H9 (cell line): ENCODE results near the gene IL1RAPL1. TPM values are rescaled to one million over a fixed set of nuclear protein-coding genes. Genes with fewer than 3 reads are reported as not detected.

Experiments
- DNase-seq: peaks from one replicate; pipeline ENCODE4 v3.0.0-alpha.2; 2017
- H2AFZ ChIP-seq: one replicate; pipeline ENCODE4 v1.6.1; 2013; ENCODE audit warnings: mild to moderate bottlenecking, low read length, control low read depth, moderate library complexity
- H2AK5ac ChIP-seq: 2 replicates; pipeline ENCODE4 v1.6.1; 2013; ENCODE audit warnings: low read length, control low read depth, mixed read lengths; ENCODE audit not compliant: insufficient read length
- H2BK120ac ChIP-seq: one replicate; pipeline ENCODE4 v1.6.1; 2013; ENCODE audit warnings: low read depth, mild to moderate bottlenecking, low read length, control low read depth, inconsistent platforms; ENCODE audit not compliant: poor library complexity, severe bottlenecking
- H2BK12ac ChIP-seq: 2 replicates; pipeline ENCODE4 v1.6.1; 2013; ENCODE audit warnings: low read length, control low read depth, mixed read lengths, low read depth; ENCODE audit not compliant: insufficient read length
- H2BK15ac ChIP-seq: 2 replicates; pipeline ENCODE4 v1.6.1; 2013; ENCODE audit warnings: low read depth, low read length, control low read depth
- H2BK20ac ChIP-seq: one replicate; pipeline ENCODE4 v1.6.1; 2013; ENCODE audit warnings: low read depth, mild to moderate bottlenecking, low read length, control low read depth, inconsistent platforms; ENCODE audit not compliant: poor library complexity, severe bottlenecking
- H2BK5ac ChIP-seq: 2 replicates; pipeline ENCODE4 v1.6.1; 2013; ENCODE audit warnings: low read length, control low read depth, mixed read lengths; ENCODE audit not compliant: insufficient read length
- H3K14ac ChIP-seq: 2 replicates; pipeline ENCODE4 v1.6.1; 2013; ENCODE audit warnings: low read length, control low read depth; ENCODE audit not compliant: insufficient read depth
- H3K18ac ChIP-seq: 2 replicates; pipeline ENCODE4 v1.6.1; 2013; ENCODE audit warnings: low read depth, mild to moderate bottlenecking, mixed read lengths, low read length, control low read depth; ENCODE audit not compliant: insufficient read length
- H3K23ac ChIP-seq: 2 replicates; pipeline ENCODE4 v1.6.1; 2013; ENCODE audit warnings: low read length, control low read depth, mixed read lengths, low read depth; ENCODE audit not compliant: insufficient read length
- H3K23me2 ChIP-seq: 2 replicates; pipeline ENCODE4 v1.6.1; 2013; ENCODE audit warnings: low read depth, mild to moderate bottlenecking, mixed read lengths, low read length, control low read depth; ENCODE audit not compliant: insufficient read length, poor library complexity, severe bottlenecking
- H3K27ac ChIP-seq: 2 replicates; pipeline ENCODE4 v1.5.1; 2013; ENCODE audit warnings: low read length, control low read depth, mixed read lengths, low read depth; ENCODE audit not compliant: insufficient read length
- H3K27me3 ChIP-seq: 2 replicates; pipeline ENCODE4 v1.6.1; 2013; ENCODE audit warnings: low read length, control low read depth, inconsistent platforms; ENCODE audit not compliant: insufficient read depth
- H3K4ac ChIP-seq: 2 replicates; pipeline ENCODE4 v1.6.1; 2013; ENCODE audit warnings: low read depth, mild to moderate bottlenecking, control low read depth, inconsistent platforms, low read length, moderate library complexity
- H3K4me1 ChIP-seq: 2 replicates; pipeline ENCODE4 v1.6.1; 2013; ENCODE audit warnings: low read length, control low read depth, inconsistent platforms; ENCODE audit not compliant: insufficient read depth
- H3K4me2 ChIP-seq: 2 replicates; pipeline ENCODE4 v1.6.1; 2013; ENCODE audit warnings: low read length, control low read depth, mixed read lengths; ENCODE audit not compliant: insufficient read length, insufficient read depth
- H3K56ac ChIP-seq: 2 replicates; pipeline ENCODE4 v1.6.1; 2013; ENCODE audit warnings: low read depth, mild to moderate bottlenecking, mixed read lengths, low read length, control low read depth; ENCODE audit not compliant: insufficient read length
- H3K79me1 ChIP-seq: 2 replicates; pipeline ENCODE4 v1.6.1; 2013; ENCODE audit warnings: low read depth, mild to moderate bottlenecking, moderate library complexity, low read length, control low read depth, inconsistent platforms; ENCODE audit not compliant: insufficient read depth, poor library complexity, severe bottlenecking
- H3K79me2 ChIP-seq: 2 replicates; pipeline ENCODE4 v1.6.1; 2013; ENCODE audit warnings: low read length, control low read depth, inconsistent platforms; ENCODE audit not compliant: insufficient read depth
- H3K9ac ChIP-seq: 2 replicates; pipeline ENCODE4 v1.6.1; 2013; ENCODE audit warnings: low read length, control low read depth, mixed read lengths; ENCODE audit not compliant: insufficient read length; ENCODE audit errors: extremely low read depth
- H3K9me3 ChIP-seq: one replicate; pipeline ENCODE4 v1.6.1; 2013; ENCODE audit warnings: low read depth, low read length, inconsistent platforms; ENCODE audit not compliant: control insufficient read depth
- H3T11ph ChIP-seq: one replicate; pipeline ENCODE4 v1.6.1; 2013; ENCODE audit warnings: mild to moderate bottlenecking, low read length, control low read depth, inconsistent platforms
- H4K20me1 ChIP-seq: one replicate; pipeline ENCODE4 v1.6.1; 2013; ENCODE audit not compliant: control insufficient read depth, insufficient read length, insufficient read depth
- H4K5ac ChIP-seq: 2 replicates; pipeline ENCODE4 v1.6.1; 2013; ENCODE audit warnings: low read depth, mild to moderate bottlenecking, mixed read lengths, low read length, control low read depth; ENCODE audit not compliant: insufficient read length
- H4K8ac ChIP-seq: replicated peaks from 2 replicates; pipeline ENCODE4 v1.6.1; 2013; ENCODE audit warnings: low read length, control low read depth, mixed read lengths, low read depth; ENCODE audit not compliant: insufficient read length
- H4K91ac ChIP-seq: 2 replicates; pipeline ENCODE4 v1.6.1; 2013; ENCODE audit warnings: low read depth, mild to moderate bottlenecking, moderate library complexity, mixed read lengths, low read length, control low read depth; ENCODE audit not compliant: insufficient read length
- H3K27ac Mint-ChIP-seq, 3 experiments: 2 replicates in 2 of 3; 3 replicates in 1 of 3; pipeline ENCODE4 v1.8.0; 2020 to 2021; ENCODE audit warnings: mixed read lengths in 3 of 3, mild to moderate bottlenecking in 1 of 3, moderate library complexity in 1 of 3
- H3K27me3 Mint-ChIP-seq: 2 replicates; pipeline ENCODE4 v1.8.0; 2021; ENCODE audit warnings: low read depth, mild to moderate bottlenecking, moderate library complexity, mixed read lengths
- H3K36me3 Mint-ChIP-seq, 3 experiments: 2 replicates in 2 of 3; 3 replicates in 1 of 3; pipeline ENCODE4 v1.8.0; 2020 to 2021; ENCODE audit warnings: low read depth in 3 of 3, mixed read lengths in 3 of 3; ENCODE audit not compliant: insufficient read depth in 1 of 3
- H3K4me1 Mint-ChIP-seq, 2 experiments: 2 replicates each; pipeline ENCODE4 v1.8.0; 2020; ENCODE audit warnings: mixed read lengths in 2 of 2
- H3K4me3 Mint-ChIP-seq, 2 experiments: 2 replicates in 1 of 2; 3 replicates in 1 of 2; pipeline ENCODE4 v1.8.0; 2020 to 2021; ENCODE audit warnings: mild to moderate bottlenecking in 2 of 2, mixed read lengths in 2 of 2, moderate library complexity in 1 of 2
- H3K9me3 Mint-ChIP-seq, 2 experiments: 2 replicates in 1 of 2; 3 replicates in 1 of 2; pipeline ENCODE4 v1.8.0; 2020; ENCODE audit warnings: mild to moderate bottlenecking in 2 of 2, mixed read lengths in 2 of 2, moderate library complexity in 1 of 2
- WGBS: extraction: QIAGEN DNeasy Blood & Tissue Kit; methylation state at CpG from one replicate; pipeline ENCODE4 v1.1.7; 2013; ENCODE audit warnings: missing lambda C conversion rate, low lambda C conversion rate, mixed read lengths; ENCODE audit not compliant: insufficient read length; ENCODE audit errors: extremely low coverage; 5-methylcytosine and 5-hydroxymethylcytosine counted together
- total RNA-seq: library from RNA; stranded (reverse); gene quantifications from 2 replicates; pipeline ENCODE4 v1.2.1, GENCODE V29; 2021
- TF ChIP-seq, protein P1 (sequence below): fragments of 200-600 bp; sonication (generic); conservative IDR thresholded peaks from 3 replicates; pipeline ENCODE4 v1.8.0; 2021; ENCODE audit warnings: antibody characterized with exemption, mild to moderate bottlenecking

Gene IL1RAPL1
- total RNA-seq, 1 experiment from 2014 or later, result 0.31 TPM

DNA sequence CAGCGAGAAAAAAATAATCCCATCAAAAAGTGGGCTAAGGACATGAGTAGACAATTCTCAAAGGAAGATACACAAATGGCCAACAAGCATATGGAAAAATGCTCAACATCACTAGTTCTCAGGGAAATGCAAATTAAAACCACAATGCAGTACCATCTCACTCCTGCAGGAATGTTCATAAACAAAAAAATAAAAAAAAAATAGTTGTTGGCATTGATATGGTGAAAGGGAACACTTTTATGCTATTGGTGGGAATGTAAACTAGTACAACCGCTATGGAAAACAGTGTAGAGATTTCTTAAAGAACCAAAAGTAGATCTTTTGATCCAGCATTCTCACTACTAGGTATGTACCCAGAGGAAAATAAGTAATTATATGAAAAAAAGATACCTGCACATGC is 1119.8 kb downstream of the IL1RAPL1 start:
- H3K23me2 ChIP-seq, result no peaks in the 10 kb centered on the region
- no peaks in the 10 kb centered on the region for H3K79me1 ChIP-seq
- peaks cover 23 to 55% of the 10 kb centered on the region in 2 experiments; a peak in 4 of 5 replicates for H3K9me3 Mint-ChIP-seq

More for the DNA sequence above, 1119.8 kb downstream of the IL1RAPL1 start:
- Histone ChIP-seq H3K56ac (no peak overlapping the region), H3K18ac (no peak overlapping the region), H3K27me3 (no peaks in the 10 kb centered on the region), H3K14ac (no peak overlapping the region), H2BK20ac (no peak overlapping the region), H2BK15ac (no peak overlapping the region), H4K8ac (no peak overlapping the region), H2BK12ac (no peak overlapping the region), H2BK120ac (no peak overlapping the region), H2AK5ac (no peak overlapping the region), H3K4ac (no peak overlapping the region), H3K9me3 (no peaks in the 10 kb centered on the region), H2BK5ac (no peak overlapping the region), H3K4me1 (no peaks in the 10 kb centered on the region), H3K27ac (no peak overlapping the region), H3K23ac (no peak overlapping the region), H2AFZ (no peak overlapping the region), H3K9ac (no peak overlapping the region), H3K4me2 (no peak overlapping the region), H4K5ac (no peak overlapping the region), H3K79me2 (no peaks in the 10 kb centered on the region), H4K20me1 (no peaks in the 10 kb centered on the region), H4K91ac (no peak overlapping the region), H3T11ph (no peak overlapping the region)
- TF ChIP-seq, protein P1, sequence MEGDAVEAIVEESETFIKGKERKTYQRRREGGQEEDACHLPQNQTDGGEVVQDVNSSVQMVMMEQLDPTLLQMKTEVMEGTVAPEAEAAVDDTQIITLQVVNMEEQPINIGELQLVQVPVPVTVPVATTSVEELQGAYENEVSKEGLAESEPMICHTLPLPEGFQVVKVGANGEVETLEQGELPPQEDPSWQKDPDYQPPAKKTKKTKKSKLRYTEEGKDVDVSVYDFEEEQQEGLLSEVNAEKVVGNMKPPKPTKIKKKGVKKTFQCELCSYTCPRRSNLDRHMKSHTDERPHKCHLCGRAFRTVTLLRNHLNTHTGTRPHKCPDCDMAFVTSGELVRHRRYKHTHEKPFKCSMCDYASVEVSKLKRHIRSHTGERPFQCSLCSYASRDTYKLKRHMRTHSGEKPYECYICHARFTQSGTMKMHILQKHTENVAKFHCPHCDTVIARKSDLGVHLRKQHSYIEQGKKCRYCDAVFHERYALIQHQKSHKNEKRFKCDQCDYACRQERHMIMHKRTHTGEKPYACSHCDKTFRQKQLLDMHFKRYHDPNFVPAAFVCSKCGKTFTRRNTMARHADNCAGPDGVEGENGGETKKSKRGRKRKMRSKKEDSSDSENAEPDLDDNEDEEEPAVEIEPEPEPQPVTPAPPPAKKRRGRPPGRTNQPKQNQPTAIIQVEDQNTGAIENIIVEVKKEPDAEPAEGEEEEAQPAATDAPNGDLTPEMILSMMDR, result no peak
- no peak for DNase-seq
- H3K27ac Mint-ChIP-seq, result no peak overlapping the region
- no peak overlapping the region for H3K4me3 Mint-ChIP-seq
- H3K4me1 Mint-ChIP-seq, result no peaks in the 10 kb centered on the region
- peaks cover 0 to 17% (median 0%) of the 10 kb centered on the region in 3 experiments; a peak in 2 of 7 replicates for H3K36me3 Mint-ChIP-seq
- no CpG with 5 or more reads among the region's 2 CpGs for WGBS
- H3K27me3 Mint-ChIP-seq, result no peaks in the 10 kb centered on the region
